HEK293 (cell line): Measurements from ENCODE around the gene TRMU.

ENCODE experiments used
- CTCF ChIA-PET: fragments of 350-600 bp; formaldehyde crosslinking; extraction: SDS; loops from one replicate; lab custom pipeline; 2021; ENCODE audit warnings: antibody characterized with exemption; lab: Yijun Ruan, JAX
- POLR2A ChIA-PET: fragments of 300-600 bp; formaldehyde crosslinking; extraction: SDS; loops from one replicate; lab custom pipeline; 2020; ENCODE audit warnings: antibody characterized with exemption, inconsistent platforms; lab: Yijun Ruan, JAX
- H3K27ac ChIP-seq: fragments of 200-500 bp; sonication (Bioruptor generic); 2 replicates; pipeline ENCODE4 v1.5.1; 2014; ENCODE audit warnings: low read depth, low read length, control low read depth, inconsistent platforms; ENCODE audit errors: extremely low read depth
- H3K36me3 ChIP-seq, 2 experiments: fragments of 200-500 bp in 1 of 2; sonication (Bioruptor generic) in 1 of 2; 1 replicate in 1 of 2; 2 replicates in 1 of 2; pipeline ENCODE4 v1.5.1; 2014 to 2017; ENCODE audit warnings: inconsistent platforms in 2 of 2, low read length in 2 of 2; ENCODE audit not compliant: control insufficient read depth in 2 of 2, insufficient read depth in 1 of 2
- H3K4me1 ChIP-seq: fragments of 200-500 bp; sonication (Bioruptor generic); 2 replicates; pipeline ENCODE4 v1.5.1; 2014; ENCODE audit warnings: mild to moderate bottlenecking, low read length, inconsistent platforms; ENCODE audit not compliant: control insufficient read depth, insufficient read depth
- H3K4me3 ChIP-seq: 2 replicates; pipeline ENCODE4 v1.5.1; 2011; ENCODE audit warnings: low read depth, mild to moderate bottlenecking, control low read depth, low read length, moderate library complexity
- H3K9me3 ChIP-seq: fragments of 200-500 bp; sonication (Bioruptor generic); 2 replicates; pipeline ENCODE4 v1.5.1; 2014; ENCODE audit warnings: low read depth, low read length, inconsistent platforms; ENCODE audit not compliant: control insufficient read depth, insufficient read depth
- BCL11A ChIP-seq: fragments of 450-650 bp; formaldehyde crosslinking; IDR thresholded peaks from 2 replicates; pipeline ENCODE4 v1.5.1; 2016; ENCODE audit warnings: low read depth, missing biosample characterization, missing genetic modification characterization
- GLIS2 ChIP-seq: fragments of 450-650 bp; formaldehyde crosslinking; IDR thresholded peaks from 2 replicates; pipeline ENCODE4 v1.5.1; 2016; ENCODE audit warnings: missing biosample characterization, missing genetic modification characterization
- KLF10 ChIP-seq: fragments of 450-650 bp; IDR thresholded peaks from 2 replicates; pipeline ENCODE4 v1.5.1; 2018; ENCODE audit warnings: missing biosample characterization, mild to moderate bottlenecking, missing genetic modification characterization
- KLF7 ChIP-seq: fragments of 450-650 bp; formaldehyde crosslinking; IDR thresholded peaks from 2 replicates; pipeline ENCODE4 v1.5.1; 2016; ENCODE audit warnings: missing biosample characterization, missing genetic modification characterization, borderline replicate concordance
- OSR2 ChIP-seq: fragments of 450-650 bp; formaldehyde crosslinking; IDR thresholded peaks from 2 replicates; pipeline ENCODE4 v1.5.1; 2016; ENCODE audit warnings: missing biosample characterization, missing genetic modification characterization
- RBAK ChIP-seq: fragments of 450-650 bp; formaldehyde crosslinking; IDR thresholded peaks from 2 replicates; pipeline ENCODE4 v1.5.1; 2016; ENCODE audit warnings: missing biosample characterization, missing genetic modification characterization
- SCRT2 ChIP-seq: fragments of 450-650 bp; formaldehyde crosslinking; IDR thresholded peaks from 2 replicates; pipeline ENCODE4 v1.5.1; 2016; ENCODE audit warnings: missing biosample characterization, missing genetic modification characterization
- TRIM28 ChIP-seq: IDR thresholded peaks from 2 replicates; pipeline ENCODE4 v1.6.1; 2011; ENCODE audit warnings: low read length, control low read depth, borderline replicate concordance
- TSHZ1 ChIP-seq: fragments of 450-650 bp; formaldehyde crosslinking; IDR thresholded peaks from 2 replicates; pipeline ENCODE4 v1.5.1; 2016; ENCODE audit warnings: missing biosample characterization, missing genetic modification characterization, borderline replicate concordance
- ZBTB11 ChIP-seq: fragments of 450-650 bp; formaldehyde crosslinking; conservative IDR thresholded peaks from 2 replicates; pipeline ENCODE4 v1.5.1; 2016; ENCODE audit warnings: low read depth, missing biosample characterization, missing genetic modification characterization
- ZBTB44 ChIP-seq: fragments of 450-650 bp; IDR thresholded peaks from 2 replicates; pipeline ENCODE4 v1.5.1; 2018; ENCODE audit warnings: missing biosample characterization, mild to moderate bottlenecking, missing genetic modification characterization
- ZNF146 ChIP-seq: fragments of 450-650 bp; formaldehyde crosslinking; IDR thresholded peaks from 2 replicates; pipeline ENCODE4 v1.5.1; 2016; ENCODE audit warnings: missing biosample characterization, missing genetic modification characterization
- ZNF2 ChIP-seq: fragments of 450-650 bp; formaldehyde crosslinking; IDR thresholded peaks from 2 replicates; pipeline ENCODE4 v1.5.1; 2016; ENCODE audit warnings: missing biosample characterization, missing genetic modification characterization
- ZNF221 ChIP-seq: fragments of 450-650 bp; formaldehyde crosslinking; IDR thresholded peaks from 2 replicates; pipeline ENCODE4 v1.5.1; 2017; ENCODE audit warnings: missing biosample characterization, missing genetic modification characterization, borderline replicate concordance
- ZNF24 ChIP-seq: fragments of 450-650 bp; formaldehyde crosslinking; IDR thresholded peaks from 2 replicates; pipeline ENCODE4 v1.5.1; 2016; ENCODE audit warnings: missing biosample characterization, missing genetic modification characterization
- ZNF26 ChIP-seq: fragments of 450-650 bp; formaldehyde crosslinking; IDR thresholded peaks from 2 replicates; pipeline ENCODE4 v1.5.1; 2016; ENCODE audit warnings: missing biosample characterization, missing genetic modification characterization
- ZNF549 ChIP-seq: fragments of 450-650 bp; IDR thresholded peaks from 2 replicates; pipeline ENCODE4 v1.5.1; 2018; ENCODE audit warnings: missing biosample characterization, missing genetic modification characterization, mild to moderate bottlenecking, inconsistent platforms, moderate library complexity
- ZNF776 ChIP-seq: fragments of 450-650 bp; formaldehyde crosslinking; IDR thresholded peaks from 2 replicates; pipeline ENCODE4 v1.5.0; 2017; ENCODE audit warnings: missing biosample characterization, missing genetic modification characterization, borderline replicate concordance
- ZNF777 ChIP-seq: fragments of 450-650 bp; formaldehyde crosslinking; IDR thresholded peaks from 2 replicates; pipeline ENCODE4 v1.5.1; 2017; ENCODE audit warnings: missing biosample characterization, missing genetic modification characterization, borderline replicate concordance
- ZSCAN5A ChIP-seq: fragments of 450-650 bp; formaldehyde crosslinking; IDR thresholded peaks from 2 replicates; pipeline ENCODE4 v1.5.1; 2016; ENCODE audit warnings: missing biosample characterization, missing genetic modification characterization

Gene TRMU

GRCh38 chr22:46362934-46363515, 27.5 kb downstream of the TRMU start:
- H3K27ac ChIP-seq = no peak overlapping the region
- no peaks in the 10 kb centered on the region for H3K9me3 ChIP-seq
- H3K4me3 ChIP-seq = no peak overlapping the region
- peaks cover 0 to 70% of the 10 kb centered on the region in 2 experiments; a peak in 2 of 3 replicates for H3K36me3 ChIP-seq
- no peaks in the 10 kb centered on the region for H3K4me1 ChIP-seq
- CTCF ChIA-PET = interaction anchor here (0.6 kb wide), 1 partner anchor 179 kb away, joined by 4 read pairs; no protein-coding TSS in a partner anchor
- no peak for TF ChIP-seq TRIM28
- no peak for TF ChIP-seq KLF7 (tag by site-specific recombination)
- no peak for TF ChIP-seq ZNF777 (tag by site-specific recombination)
- no peak for TF ChIP-seq KLF10 (tag by site-specific recombination)
- no peak for TF ChIP-seq SCRT2 (tag by site-specific recombination)
- TF ChIP-seq ZNF24 (tag by site-specific recombination) = no peak
- TF ChIP-seq ZBTB11 = no peak
- TF ChIP-seq GLIS2 (tag by site-specific recombination) = no peak
- TF ChIP-seq ZNF146 (tag by site-specific recombination) = no peak
- TF ChIP-seq OSR2 (tag by site-specific recombination) = no peak
- no peak for TF ChIP-seq ZNF549 (tag by site-specific recombination)
- TF ChIP-seq ZBTB44 (tag by site-specific recombination) = no peak
- no peak for TF ChIP-seq ZNF221 (tag by site-specific recombination)
- TF ChIP-seq ZNF26 (tag by site-specific recombination) = no peak
- no peak for TF ChIP-seq ZSCAN5A (tag by site-specific recombination)
- no peak for TF ChIP-seq BCL11A (tag by site-specific recombination)
- TF ChIP-seq ZNF776 (tag by site-specific recombination) = no peak
- no peak for TF ChIP-seq RBAK
- no peak for TF ChIP-seq TSHZ1 (tag by site-specific recombination)
- no peak for TF ChIP-seq ZNF2 (tag by site-specific recombination)
- POLR2A ChIA-PET = no interaction called here
